NCI-H82 treated with DMSO at 0.1 percent for 48 hours (cell line): ENCODE measurements around the gene ATP2B3.

Experiments used
- DNase-seq: peaks from one replicate; lab custom pipeline; 2025; ENCODE audit not compliant: unreplicated experiment; lab: John Stamatoyannopoulos, UW

ATP2B3 gene

DNA sequence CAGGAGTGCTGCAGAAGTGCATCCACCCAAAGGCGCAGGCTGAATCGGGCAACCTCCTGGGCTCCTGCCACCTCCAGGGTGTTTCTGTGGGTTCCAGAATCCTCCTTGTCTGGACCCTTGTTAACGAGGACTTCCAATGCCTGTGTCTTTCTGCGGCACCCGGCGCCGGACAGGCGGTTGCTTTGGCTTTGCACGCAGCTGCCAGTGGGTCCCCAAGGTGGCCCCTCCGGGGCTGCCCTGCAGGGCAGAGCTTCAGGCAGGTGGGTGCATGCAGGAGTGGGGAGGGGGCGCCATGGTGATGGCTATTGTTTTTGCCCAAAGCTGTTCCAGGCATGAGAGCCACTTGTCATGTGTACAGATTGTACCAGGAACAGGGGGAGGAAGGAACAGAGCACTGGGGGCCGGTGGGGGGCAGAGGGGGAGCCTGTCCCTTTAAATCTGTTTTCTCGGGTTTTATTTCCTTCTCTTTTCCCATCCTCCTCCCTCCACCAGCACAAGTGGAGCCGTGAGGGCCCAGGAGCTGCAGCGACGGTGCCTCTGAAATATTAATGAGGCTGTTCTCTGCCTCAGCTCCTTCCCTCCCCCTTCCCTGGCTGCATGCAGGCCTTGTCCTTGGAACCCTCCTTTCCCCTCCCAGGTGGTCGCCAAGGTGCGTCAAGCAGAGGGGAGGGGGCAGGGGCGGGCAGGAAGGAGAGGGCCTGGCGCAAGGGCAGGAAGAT, 13.1 kb downstream of the ATP2B3 start:
- DNase-seq: no peak

DNA sequence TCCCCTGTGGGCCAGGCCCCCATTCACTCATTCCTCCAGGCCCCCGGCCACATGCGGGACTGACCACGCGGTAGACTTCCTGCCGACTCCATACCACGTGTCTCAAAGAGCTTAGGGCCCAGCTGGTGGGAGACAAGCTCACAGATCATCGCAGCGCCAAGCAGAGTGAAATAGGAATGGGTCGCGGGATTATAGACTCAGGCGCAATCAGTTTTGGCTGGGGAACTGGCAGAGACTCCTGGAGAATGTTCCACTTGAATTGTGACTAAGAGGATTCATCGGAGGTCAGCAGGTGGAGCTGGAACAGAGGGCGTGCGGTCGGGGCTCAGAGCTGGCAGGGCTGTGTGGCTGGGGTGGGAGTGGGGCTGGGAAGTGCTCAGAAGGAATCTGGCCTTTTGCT, 15.6 kb downstream of the ATP2B3 start:
- peak; percentile 72 for DNase-seq

DNA sequence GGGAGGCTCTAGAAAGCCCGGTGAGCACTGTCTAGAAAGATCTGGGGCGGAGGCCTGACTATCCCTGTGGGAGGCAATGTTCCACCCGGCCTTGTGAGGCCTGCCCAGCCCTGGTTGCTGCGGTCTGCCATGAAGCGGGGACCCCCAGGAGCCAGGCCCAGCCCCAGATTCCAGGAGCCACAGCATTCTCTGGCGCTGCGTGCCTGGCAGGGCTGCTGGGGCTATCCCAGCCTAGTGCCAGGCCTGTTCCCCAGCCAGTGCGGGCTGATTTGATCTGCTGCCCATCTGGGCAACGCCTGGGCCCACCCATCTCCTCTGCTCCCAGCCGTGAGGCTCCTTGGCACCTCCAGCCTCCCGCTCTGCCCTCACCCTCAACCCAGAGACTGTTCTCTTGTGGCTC, 19.6 kb downstream of the ATP2B3 start:
- no peak for DNase-seq

DNA sequence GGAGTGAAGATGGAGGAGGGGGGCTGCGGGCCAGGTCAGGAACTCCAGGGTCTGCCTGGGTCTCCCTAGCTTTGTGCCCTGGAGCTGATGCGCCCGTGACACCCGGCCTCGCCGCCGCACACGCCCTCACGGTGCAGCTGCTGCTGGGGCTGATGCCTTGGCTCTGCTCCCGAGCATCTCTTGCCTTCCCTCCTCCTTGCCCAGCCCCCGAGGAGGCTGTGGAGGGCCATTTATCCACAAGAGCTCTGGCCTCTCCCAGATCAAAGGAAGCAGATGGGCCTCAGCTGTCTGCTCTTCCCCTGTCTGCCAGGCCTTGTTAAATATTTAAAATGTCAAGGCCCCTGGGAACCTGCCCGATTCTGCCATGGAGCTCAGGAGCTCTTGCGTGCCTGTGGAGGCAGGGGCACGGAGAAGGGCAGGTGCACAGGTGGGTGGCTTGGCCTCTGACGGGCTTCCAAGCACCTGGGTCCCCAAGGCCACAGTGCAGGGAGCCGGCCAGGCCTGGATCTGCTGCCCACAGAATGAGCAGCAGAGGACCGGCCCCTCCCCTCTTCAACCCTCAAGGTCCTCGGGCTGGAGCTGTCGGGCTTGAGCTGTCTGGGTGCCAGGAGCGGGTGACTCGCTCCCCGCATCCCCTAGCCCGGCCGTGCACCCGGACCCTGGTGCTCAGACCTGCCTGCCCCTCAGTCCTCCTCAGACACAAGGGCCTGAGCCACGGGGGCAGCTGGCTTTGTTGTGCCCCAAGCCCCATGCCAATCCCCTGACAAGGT, 20.3 kb downstream of the ATP2B3 start:
- peak; percentile 8 for DNase-seq

DNA sequence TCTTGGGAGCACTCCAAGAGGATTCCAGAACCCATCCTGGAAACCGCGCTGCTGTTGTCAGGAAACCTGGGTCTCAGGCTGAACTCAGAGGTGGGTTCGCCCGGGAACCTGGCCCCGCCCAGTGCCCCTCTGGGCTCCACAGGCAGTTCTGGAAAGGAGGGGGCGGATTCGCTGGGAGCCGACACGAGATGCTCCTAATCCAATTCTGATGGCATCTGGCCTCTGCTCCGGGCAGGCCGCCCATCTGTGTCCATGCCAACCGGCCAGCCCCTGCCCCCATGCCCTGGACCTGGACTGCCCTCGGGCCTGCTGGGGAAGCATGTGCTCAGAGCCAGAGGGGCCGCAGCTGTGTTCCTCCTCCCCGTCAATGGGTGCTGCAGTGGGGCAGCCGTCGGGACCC, 21.0 kb downstream of the ATP2B3 start:
- peak; percentile 20 for DNase-seq

DNA sequence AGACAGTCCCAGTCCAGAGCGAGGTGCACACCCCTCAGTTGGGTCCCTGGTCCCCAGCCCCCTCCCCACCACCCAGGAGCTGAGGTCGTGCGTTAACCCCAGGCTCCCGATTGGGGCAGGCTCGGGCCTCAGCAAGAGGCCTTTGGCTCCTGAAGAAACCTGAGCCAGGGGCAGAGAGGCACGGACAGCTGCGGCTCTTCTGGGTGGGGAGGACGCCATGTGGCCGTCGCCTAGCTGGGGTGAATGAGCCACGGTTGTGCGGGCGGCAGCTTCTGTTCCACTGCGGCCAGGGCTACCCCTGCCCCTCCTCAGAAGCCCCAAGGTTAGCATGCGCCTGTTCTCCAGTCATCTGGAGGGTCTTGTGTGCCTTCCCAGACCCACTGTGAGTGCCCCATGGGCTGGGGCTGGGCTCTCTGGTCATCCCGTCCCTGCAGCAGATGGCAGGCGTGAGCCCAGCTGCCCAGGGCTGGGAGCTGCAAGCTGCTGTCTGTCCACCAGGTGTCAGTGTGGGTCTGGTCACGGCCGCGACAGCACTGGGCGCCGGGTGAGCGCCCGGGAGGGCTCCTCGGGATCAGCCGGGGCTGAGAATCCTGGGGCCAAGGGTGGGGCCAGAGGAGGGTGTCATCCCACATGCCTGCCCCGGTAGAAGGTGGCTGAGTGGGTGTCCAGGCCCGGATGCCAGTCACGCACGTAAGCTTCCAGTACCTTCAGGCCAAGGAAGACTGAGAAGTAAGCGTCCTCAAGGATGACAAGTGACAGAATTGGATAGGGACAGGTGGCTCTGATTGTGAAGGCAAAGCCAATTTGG, 21.9 kb downstream of the ATP2B3 start:
- peak; percentile 74 for DNase-seq

DNA sequence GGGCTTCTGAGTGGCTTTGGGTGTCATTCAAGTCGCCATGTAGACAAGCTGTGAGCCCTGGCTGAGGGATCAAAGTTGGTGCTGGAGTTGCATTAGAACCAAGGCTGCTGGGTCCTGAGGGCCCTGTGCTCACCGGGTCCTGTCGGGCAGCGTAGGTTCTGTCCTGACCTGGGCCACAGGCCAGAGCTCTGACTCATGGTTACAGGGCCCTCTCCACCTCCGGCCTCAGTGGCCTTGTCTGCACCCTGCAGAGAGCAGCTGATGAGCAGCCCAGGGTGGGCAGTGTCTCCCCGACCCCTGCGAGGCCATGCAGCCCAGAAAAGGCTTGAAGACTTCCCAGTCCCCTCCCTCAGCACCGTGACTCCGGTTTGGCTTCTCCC, 22.5 kb downstream of the ATP2B3 start:
- DNase-seq: no peak

DNA sequence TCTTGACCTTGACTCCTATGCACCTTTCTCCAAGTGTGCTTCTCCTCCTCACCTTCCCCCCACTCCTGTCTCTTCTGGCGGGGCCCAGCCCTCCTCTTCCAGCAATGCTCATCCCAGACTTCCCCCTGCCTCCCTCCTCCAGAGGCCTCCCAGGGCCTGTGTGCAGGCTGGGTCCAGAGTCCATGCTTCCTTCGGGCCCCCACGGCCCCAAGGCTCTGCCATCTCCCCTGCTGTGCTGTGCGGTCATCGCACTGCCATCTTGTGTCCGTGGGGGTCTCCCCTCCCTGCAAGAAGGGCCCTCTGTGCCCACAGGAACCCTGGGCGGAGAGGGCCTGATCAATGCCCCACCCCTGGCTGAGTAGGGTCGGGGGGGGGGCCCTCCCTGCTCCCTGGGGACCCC, 27.3 kb downstream of the ATP2B3 start:
- no peak for DNase-seq

DNA sequence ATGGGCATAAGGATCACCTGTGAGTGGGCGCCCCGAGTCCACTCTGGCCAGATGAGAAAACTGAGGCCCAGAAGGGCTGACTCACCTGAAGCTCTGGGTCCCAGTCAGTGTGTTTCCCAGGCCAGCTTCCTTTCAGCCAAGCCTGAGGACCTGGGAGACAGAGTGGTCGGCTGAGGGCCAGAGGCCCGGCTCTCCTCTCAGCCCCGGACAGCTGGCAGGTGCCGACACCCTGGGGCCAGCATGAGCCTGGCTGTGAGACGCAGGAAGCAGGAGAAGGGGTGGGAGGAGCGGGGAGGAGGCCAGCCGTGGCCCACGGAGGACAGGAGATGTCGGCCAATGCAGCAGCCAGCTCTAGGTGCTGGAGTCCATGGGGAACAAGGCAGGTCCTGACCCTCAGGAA, 28.9 kb downstream of the ATP2B3 start:
- no peak for DNase-seq

DNA sequence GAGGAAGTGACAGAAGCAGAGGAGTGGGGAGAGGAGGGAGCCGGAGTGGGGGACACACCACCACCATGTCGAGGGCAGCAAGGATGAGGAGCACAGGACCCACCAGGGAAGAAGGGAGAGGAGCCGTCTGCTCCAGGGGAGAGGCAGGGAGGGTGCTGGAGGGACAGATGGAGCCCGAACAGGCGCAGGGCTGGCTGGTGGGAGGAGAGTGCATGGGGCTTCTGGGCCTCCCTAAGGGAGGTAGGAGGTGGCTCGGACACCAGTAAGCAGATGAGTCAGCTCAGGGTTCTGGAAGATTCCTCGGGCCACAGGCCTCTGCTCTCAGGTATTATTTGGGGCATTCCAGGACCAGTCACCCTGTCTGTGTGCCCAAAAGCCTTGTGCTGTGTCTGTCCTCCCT, 29.8 kb downstream of the ATP2B3 start:
- no peak for DNase-seq

DNA sequence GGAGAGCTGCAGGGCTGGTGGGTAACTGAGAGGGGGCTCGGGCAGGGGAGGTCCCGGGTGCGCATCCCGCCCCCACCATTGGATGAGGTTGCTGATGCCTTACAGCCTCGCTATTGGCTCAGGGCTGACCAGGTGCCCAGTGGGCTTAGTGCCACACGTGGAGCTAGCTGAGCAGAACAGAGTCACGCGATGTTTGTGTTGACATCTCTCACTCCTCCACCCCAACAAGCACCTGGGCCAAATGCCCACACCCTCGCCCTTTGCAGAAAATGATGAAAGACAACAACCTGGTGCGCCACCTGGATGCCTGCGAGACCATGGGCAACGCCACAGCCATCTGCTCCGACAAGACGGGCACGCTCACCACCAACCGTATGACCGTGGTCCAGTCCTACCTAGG, 31.8 kb downstream of the ATP2B3 start:
- DNase-seq: no peak

DNA sequence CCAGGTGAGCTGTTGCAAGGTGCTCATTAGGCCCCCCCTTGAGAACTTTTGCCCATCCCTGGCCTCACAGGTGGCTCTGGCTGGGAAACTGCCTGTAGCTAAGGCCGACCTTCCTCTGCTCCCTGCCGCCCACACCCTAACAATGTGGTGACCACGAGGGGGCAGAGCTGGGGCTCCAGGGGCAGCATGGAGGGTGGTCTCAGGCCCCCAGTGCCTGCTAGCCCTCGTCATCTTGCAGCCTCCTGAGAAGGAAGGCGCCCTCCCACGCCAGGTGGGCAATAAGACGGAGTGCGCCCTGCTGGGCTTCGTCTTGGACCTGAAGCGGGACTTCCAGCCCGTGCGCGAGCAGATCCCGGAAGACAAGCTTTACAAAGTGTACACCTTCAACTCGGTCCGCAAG, 32.4 kb downstream of the ATP2B3 start:
- DNase-seq: no peak

DNA sequence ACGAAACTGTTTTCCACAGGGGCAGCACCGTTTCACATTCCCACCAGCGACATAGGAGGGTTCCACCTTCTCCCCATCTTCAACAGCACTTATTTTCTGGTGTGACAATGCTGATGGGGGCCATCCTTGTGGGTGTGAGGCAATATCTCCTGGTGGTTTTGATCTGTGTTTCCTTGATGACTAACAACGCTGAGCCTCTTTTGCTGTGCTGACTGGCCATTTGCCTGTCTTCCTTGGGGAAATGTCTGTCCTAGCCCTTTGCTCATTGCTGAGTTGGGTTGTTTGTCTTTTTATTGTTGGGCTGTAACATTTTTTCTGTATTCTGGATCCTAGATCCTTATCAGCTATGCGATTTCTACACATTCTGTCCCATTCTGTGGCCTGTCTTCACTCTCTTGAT, 33.7 kb downstream of the ATP2B3 start:
- DNase-seq: no peak

DNA sequence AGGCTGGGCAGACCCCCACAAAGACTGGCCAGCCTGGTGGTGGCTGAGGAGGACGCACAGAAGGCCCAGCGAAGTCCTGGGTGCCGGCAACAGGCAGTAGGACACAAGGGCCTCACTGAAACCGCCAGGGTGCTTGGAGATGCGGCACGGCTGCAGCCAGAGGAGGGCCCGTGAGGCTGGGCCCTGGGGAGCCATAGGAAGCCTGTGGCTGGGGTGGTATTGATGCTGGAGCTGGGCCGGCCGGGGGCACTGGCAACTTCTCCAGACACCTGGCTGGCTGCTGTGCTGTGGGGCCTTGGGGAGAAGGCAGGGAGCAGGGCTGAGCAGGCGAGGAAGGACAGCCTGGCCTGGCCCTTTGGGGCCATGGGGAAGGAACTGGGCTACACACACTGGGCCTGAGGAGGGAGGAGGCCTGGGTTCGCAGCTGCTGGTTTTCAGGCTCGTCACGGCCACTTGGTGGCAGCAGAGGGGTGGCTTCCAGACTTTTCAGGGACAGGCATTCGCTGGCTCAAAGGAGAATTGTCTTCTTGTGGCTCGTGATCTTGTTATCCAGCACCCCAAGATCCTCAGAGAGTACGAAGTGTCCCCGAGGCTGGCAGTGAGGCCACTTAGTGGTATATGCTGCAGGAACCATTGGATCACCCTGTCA, 37.2 kb downstream of the ATP2B3 start:
- no peak for DNase-seq

DNA sequence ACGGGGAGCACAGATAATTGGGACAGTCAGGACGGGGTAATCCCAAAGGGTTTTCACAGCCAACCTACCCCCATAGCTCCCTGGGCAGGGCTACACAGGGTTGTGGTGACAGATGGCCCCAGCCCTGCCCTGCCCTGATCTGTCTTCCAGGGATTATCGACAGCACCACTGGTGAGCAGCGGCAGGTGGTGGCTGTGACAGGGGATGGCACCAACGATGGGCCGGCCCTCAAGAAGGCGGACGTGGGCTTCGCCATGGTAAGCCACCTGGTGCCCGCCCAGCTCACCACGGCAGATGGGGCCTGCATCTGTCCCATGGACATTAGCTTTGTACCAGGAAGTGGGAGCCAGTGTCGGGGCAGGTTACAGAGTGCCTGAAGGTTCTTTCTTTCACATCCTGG, 39.3 kb downstream of the ATP2B3 start:
- DNase-seq: peak; percentile 76

DNA sequence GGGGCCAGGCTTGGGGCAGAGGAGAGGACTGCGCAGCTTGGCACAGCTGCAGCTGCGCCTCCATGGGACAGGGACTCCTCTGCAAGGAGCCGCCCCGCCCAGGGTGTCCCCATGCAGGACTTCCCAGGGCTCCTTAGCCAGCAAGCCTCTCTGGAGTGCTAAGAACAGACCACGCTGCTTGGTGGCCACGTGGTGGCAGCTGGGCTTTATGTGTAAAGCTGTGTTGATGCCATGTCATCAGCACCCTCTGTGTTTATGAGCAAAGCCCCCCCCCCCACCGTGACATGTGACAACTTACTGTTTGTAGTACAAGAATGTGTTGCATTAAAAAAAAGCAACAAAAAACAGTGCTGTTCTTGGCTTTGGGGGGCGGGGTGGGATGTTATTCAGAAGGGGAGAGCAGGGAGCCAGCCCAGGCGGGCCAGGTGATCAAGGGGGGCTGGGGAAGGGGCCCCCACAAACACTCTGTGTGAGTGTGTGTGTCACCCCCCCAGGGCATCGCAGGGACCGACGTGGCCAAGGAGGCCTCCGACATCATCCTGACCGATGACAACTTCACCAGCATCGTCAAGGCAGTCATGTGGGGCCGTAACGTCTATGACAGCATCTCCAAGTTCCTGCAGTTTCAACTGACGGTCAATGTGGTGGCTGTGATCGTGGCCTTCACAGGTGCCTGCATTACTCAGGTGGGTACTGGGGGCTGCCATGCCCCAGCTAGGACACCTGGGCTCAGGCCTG, 40.3 kb downstream of the ATP2B3 start:
- DNase-seq: no peak

DNA sequence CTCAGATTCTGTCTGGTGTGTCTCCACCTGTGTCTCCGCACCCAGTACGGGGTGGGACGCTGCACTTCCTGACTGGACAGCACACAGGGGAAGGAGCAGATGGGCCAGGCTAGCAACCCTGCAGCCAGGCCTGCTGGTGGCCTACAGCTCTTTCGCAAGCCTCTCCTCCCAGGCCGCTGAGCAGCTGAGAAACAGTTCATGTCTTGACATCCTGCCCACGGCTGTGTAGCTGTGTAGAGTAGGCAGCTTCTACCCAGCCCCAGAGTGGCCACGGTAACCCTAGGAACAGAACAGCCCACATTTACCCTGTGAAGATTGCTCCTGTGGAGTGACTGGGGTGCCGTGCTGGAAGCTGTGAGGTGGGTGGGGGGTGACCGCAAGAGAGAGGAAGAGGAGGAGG, 42.6 kb downstream of the ATP2B3 start:
- DNase-seq: no peak

DNA sequence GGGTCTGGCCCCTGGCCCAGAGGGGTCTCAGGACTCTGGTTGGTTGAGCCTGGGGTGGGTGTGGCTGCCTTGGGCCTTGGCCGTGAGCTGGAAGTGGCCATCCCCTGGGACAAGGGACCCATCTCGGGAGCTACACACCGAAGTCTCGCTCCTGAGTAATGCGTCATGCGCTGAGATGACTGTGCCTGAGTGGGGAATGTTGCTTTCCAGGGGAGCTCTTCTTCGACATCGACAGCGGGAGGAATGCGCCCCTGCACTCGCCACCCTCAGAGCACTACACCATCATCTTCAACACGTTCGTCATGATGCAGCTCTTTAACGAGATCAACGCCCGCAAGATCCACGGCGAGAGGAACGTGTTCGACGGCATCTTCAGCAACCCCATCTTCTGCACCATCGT, 43.0 kb downstream of the ATP2B3 start:
- DNase-seq: no peak

DNA sequence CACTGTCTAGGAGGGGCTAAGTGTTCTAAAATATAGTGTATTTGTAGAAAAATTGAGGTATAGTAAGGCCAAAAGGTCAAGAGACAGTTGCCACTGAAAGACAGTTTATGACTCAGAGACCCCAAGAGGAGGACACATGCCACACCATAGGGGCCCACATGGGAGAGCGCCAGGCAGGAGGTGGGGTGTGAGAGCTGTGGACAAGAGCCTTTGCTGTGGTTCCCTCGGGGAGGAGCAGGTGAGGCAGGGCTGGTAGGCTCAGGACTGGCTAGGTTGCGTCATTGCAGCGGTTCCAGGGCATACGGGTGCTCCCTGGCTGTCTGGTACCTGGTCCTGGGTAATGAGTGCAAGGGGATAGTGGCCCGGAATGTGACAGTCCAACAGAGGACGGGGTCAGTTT, 43.9 kb downstream of the ATP2B3 start:
- no peak for DNase-seq

DNA sequence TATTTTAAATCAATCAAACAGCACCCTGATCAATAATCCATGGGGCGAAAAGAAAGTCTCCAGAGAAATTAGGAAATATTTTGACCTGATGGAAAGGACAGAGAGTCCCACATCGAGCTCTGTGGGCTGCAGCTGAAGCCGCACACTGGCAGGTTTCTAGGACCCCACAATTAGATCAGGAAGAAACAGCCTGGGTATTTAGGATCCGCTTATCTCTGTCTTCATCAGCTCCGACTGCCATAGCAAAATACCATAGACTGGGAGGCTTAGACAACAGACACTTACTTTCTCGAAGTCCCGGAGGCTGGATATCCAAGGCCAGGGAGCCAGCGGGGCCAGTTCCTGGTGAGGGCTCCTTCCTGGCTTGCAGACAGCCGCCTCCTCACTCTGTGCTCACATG, 45.1 kb downstream of the ATP2B3 start:
- peak; percentile 79 for DNase-seq
